Left cardiac atrium (tissue), 4 donors: ENCODE data around the gene DDC. TPM values are rescaled to one million over a fixed set of nuclear protein-coding genes. Genes with fewer than 3 reads are reported as not detected.

Source experiments
- ATAC-seq, 2 donors: fragments of 200-7000 bp; cut with Tn5 transposase; one replicate each; pipeline ENCODE4 v1.9.1; 2020; ENCODE audit warnings: mild to moderate bottlenecking in 2 of 2, moderate library complexity in 2 of 2
- DNase-seq: peaks from one replicate; pipeline ENCODE4 v3.0.0-alpha.2; 2020
- intact Hi-C, 2 donors: fragments of 100-400 bp; cut with DNase I; formaldehyde crosslinking; loops; one replicate each; pipeline versions ENCODE4 v1.14.1 to v1.15.1; 2022 to 2023
- total RNA-seq, 2 donors: library from RNA; stranded (reverse); fragmentation: NEBNext Ultra II Directional; extraction: Animal tissue kit (Norgen Biotek cat#: 25700); gene quantifications; one replicate each; pipeline ENCODE4 v1.2.1, GENCODE V29; 2021
- donor health status: DM: no; HTN: yes; CAD: no.
- donor health status: DM: no; HTN: yes; CAD: no; lungs with severe emphysema.
- donor health status: DM: yes; HTN: yes; CAD: no.
- donor health status: Dilated cardiomyopathy.

Gene DDC
- total RNA-seq, 2 donors from 2014 or later: not detected

GRCh38 chr7:50502001-50502684 lies 63.1 kb downstream of the DDC start:
- ATAC-seq (peak; percentile 93 to 97), DNase-seq (peak; percentile 76)
- intact Hi-C loops: no loop called here

GRCh38 chr7:50499092-50499491 lies 66.1 kb downstream of the DDC start:
- no peak for ATAC-seq
- DNase-seq: no peak
- intact Hi-C loops: no loop called here

GRCh38 chr7:50497968-50498367 lies 67.2 kb downstream of the DDC start:
- DNase-seq: no peak
- ATAC-seq: no peak

GRCh38 chr7:50497068-50497642 lies 68.0 kb downstream of the DDC start:
- DNase-seq: no peak
- intact Hi-C loops: no loop called here
- ATAC-seq: peak; percentile 34 to 81

More at GRCh38 chr7:50497968-50498367, 67.2 kb downstream of the DDC start:
- intact Hi-C loops: no loop called here

GRCh38 chr7:50496569-50496968 lies 68.6 kb downstream of the DDC start:
- DNase-seq: no peak
- ATAC-seq: no peak
- intact Hi-C loops: no loop called here

GRCh38 chr7:50495746-50496145 lies 69.5 kb downstream of the DDC start:
- ATAC-seq (no peak), DNase-seq (no peak)
- intact Hi-C loops: no loop called here

GRCh38 chr7:50492770-50493519 lies 72.3 kb downstream of the DDC start:
- ATAC-seq (no peak), DNase-seq (no peak)
- intact Hi-C loops: no loop called here

GRCh38 chr7:50491943-50492342 lies 73.3 kb downstream of the DDC start:
- DNase-seq (no peak), ATAC-seq (no peak)
- intact Hi-C loops: no loop called here

- intact Hi-C loops: no loop called here
- no peak for ATAC-seq
- DNase-seq: no peak
Observed at GRCh38 chr7:50491209-50491608, 74.0 kb downstream of the DDC start.

GRCh38 chr7:50488379-50488778 lies 76.8 kb downstream of the DDC start:
- DNase-seq (no peak), ATAC-seq (no peak)
- intact Hi-C loops: no loop called here

GRCh38 chr7:50486512-50486911 lies 78.7 kb downstream of the DDC start:
- intact Hi-C loops: no loop called here
- ATAC-seq (no peak), DNase-seq (no peak)

GRCh38 chr7:50481867-50482266 lies 83.3 kb downstream of the DDC start:
- intact Hi-C loops: no loop called here

GRCh38 chr7:50480797-50481196 lies 84.4 kb downstream of the DDC start:
- ATAC-seq (no peak), DNase-seq (no peak)
- intact Hi-C loops: no loop called here

More at GRCh38 chr7:50481867-50482266, 83.3 kb downstream of the DDC start:
- ATAC-seq: no peak
- DNase-seq: no peak

GRCh38 chr7:50479743-50480517 lies 85.3 kb downstream of the DDC start:
- DNase-seq: no peak
- intact Hi-C loops: no loop called here
- no peak for ATAC-seq

- no peak for ATAC-seq
- intact Hi-C loops: no loop called here
- no peak for DNase-seq
Observed at GRCh38 chr7:50477640-50478039, 87.6 kb downstream of the DDC start.

- intact Hi-C loops: no loop called here
- ATAC-seq (no peak), DNase-seq (no peak)
Observed at GRCh38 chr7:50476953-50477625, 88.1 kb downstream of the DDC start.

- intact Hi-C loops: no loop called here
- DNase-seq: no peak
- ATAC-seq: no peak
Observed at GRCh38 chr7:50475340-50475739, 89.9 kb downstream of the DDC start.

- no peak for ATAC-seq
- no peak for DNase-seq
- intact Hi-C loops: loop anchor here in 1 of 2 donors (5.0 kb wide), 1 partner anchor 673 kb away; no protein-coding TSS in a partner anchor
Observed at GRCh38 chr7:50474382-50475160, 90.6 kb downstream of the DDC start.
